KMS-11 (cell line): Measurements from ENCODE around the gene THBS3.
"Not testable (repeated sequence)": the region's sequence is repeated elsewhere in the genome, so short reads cannot be mapped to it uniquely, and the experiment has no call there.

Experiments used
- H2AFZ ChIP-seq: fragments of 200-600 bp; sonication (generic); 2 replicates; pipeline ENCODE4 v1.6.1; 2016; ENCODE audit warnings: antibody characterized with exemption, mixed run types, low read depth
- H3K27ac ChIP-seq: fragments of 200-600 bp; sonication (generic); 2 replicates; pipeline ENCODE4 v1.6.1; 2016; ENCODE audit warnings: mild to moderate bottlenecking, mixed run types
- H3K27me3 ChIP-seq: fragments of 200-600 bp; sonication (generic); 2 replicates; pipeline ENCODE4 v1.6.1; 2017; ENCODE audit warnings: mild to moderate bottlenecking, low read depth, mixed run types, moderate library complexity; ENCODE audit not compliant: insufficient read depth
- H3K36me3 ChIP-seq: fragments of 200-600 bp; sonication (generic); 2 replicates; pipeline ENCODE4 v1.6.1; 2017; ENCODE audit warnings: mild to moderate bottlenecking, mixed run types; ENCODE audit not compliant: insufficient read depth
- H3K4me1 ChIP-seq: fragments of 200-600 bp; sonication (generic); 2 replicates; pipeline ENCODE4 v1.6.1; 2016; ENCODE audit warnings: mild to moderate bottlenecking, low read depth, mixed run types; ENCODE audit not compliant: poor library complexity, severe bottlenecking
- H3K4me2 ChIP-seq: fragments of 200-600 bp; sonication (generic); 2 replicates; pipeline ENCODE4 v1.7.0; 2016; ENCODE audit warnings: mild to moderate bottlenecking, mixed run types
- H3K4me3 ChIP-seq: fragments of 200-600 bp; sonication (generic); IDR thresholded peaks from 2 replicates; pipeline ENCODE4 v1.6.1; 2017; ENCODE audit warnings: low read depth, low read length, mixed read lengths; ENCODE audit not compliant: insufficient read depth
- H3K79me2 ChIP-seq: fragments of 200-600 bp; sonication (generic); 2 replicates; pipeline ENCODE4 v1.6.1; 2016; ENCODE audit warnings: low read depth, mixed run types; ENCODE audit not compliant: insufficient read depth
- H3K9ac ChIP-seq: fragments of 200-600 bp; sonication (generic); 2 replicates; pipeline ENCODE4 v1.6.1; 2016; ENCODE audit warnings: mild to moderate bottlenecking, mixed run types
- H4K20me1 ChIP-seq: fragments of 200-600 bp; sonication (generic); 2 replicates; pipeline ENCODE4 v1.6.1; 2016; ENCODE audit warnings: mild to moderate bottlenecking, mixed run types; ENCODE audit not compliant: insufficient read depth
- TF ChIP-seq, protein P1 (sequence below): fragments of 200-600 bp; sonication (generic); conservative IDR thresholded peaks from 2 replicates; pipeline ENCODE4 v1.6.1; 2017; ENCODE audit warnings: low read depth, mild to moderate bottlenecking, antibody characterized with exemption, low read length, moderate library complexity, mixed read lengths

THBS3 gene

GRCh38 chr1:155223047-155223446, 15.3 kb upstream of the THBS3 start:
- TF ChIP-seq, protein P1, sequence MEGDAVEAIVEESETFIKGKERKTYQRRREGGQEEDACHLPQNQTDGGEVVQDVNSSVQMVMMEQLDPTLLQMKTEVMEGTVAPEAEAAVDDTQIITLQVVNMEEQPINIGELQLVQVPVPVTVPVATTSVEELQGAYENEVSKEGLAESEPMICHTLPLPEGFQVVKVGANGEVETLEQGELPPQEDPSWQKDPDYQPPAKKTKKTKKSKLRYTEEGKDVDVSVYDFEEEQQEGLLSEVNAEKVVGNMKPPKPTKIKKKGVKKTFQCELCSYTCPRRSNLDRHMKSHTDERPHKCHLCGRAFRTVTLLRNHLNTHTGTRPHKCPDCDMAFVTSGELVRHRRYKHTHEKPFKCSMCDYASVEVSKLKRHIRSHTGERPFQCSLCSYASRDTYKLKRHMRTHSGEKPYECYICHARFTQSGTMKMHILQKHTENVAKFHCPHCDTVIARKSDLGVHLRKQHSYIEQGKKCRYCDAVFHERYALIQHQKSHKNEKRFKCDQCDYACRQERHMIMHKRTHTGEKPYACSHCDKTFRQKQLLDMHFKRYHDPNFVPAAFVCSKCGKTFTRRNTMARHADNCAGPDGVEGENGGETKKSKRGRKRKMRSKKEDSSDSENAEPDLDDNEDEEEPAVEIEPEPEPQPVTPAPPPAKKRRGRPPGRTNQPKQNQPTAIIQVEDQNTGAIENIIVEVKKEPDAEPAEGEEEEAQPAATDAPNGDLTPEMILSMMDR, result no peak
- H3K36me3 ChIP-seq, result no peaks in the 10 kb centered on the region
- no peaks in the 10 kb centered on the region for H3K27me3 ChIP-seq
- H3K27ac ChIP-seq, result no peak overlapping the region
- H2AFZ ChIP-seq, result no peak overlapping the region
- no peak overlapping the region for H3K9ac ChIP-seq
- H3K4me2 ChIP-seq, result no peak overlapping the region
- H3K79me2 ChIP-seq, result peaks cover 19% of the 10 kb centered on the region
- H3K4me3 ChIP-seq, result no peak overlapping the region
- no peaks in the 10 kb centered on the region for H4K20me1 ChIP-seq
- H3K4me1 ChIP-seq, result peaks cover 25% of the 10 kb centered on the region

DNA sequence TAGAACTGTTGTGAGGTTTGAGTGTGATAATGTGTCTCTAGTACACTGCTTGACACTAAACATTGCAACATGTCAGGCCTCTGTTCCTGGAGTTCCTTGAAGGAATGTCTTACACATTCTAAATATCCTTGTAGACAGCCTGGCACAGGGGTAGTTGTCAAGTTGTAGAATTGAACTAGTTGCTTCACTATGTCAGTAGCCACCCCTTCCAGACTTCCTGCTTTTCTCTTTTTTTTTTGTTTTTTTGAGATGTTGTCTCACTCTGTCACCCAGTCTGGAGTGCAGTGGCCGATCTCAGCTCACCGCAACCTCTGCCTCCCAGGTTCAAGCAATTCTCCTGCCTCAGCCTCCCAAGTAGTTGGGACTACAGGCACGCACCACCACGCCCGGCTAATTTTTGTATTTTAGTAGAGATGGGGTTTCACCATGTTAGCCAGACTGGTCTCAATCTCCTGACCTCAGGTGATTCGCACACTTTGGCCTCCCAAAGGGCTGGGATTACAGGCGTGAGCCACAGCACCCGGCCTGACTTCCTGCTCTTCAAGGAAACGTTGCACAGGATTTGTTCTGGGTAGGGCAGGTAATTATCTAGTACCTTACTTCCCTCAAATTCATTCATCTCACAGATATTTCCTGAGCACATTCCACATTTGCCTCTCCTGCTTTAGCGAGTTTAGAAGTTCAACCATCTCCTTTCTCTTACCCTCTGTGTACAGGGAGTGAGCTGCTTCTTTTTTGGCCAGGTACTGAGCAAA, 12.7 kb upstream of the THBS3 start:
- H3K4me2 ChIP-seq, H3K79me2 ChIP-seq, H3K4me3 ChIP-seq, H3K9ac ChIP-seq, H3K27ac ChIP-seq, H2AFZ ChIP-seq, H4K20me1 ChIP-seq, H3K36me3 ChIP-seq, H3K27me3 ChIP-seq: not testable (repeated sequence)
- H3K4me1 ChIP-seq, result peaks cover 11% of the 10 kb centered on the region

DNA sequence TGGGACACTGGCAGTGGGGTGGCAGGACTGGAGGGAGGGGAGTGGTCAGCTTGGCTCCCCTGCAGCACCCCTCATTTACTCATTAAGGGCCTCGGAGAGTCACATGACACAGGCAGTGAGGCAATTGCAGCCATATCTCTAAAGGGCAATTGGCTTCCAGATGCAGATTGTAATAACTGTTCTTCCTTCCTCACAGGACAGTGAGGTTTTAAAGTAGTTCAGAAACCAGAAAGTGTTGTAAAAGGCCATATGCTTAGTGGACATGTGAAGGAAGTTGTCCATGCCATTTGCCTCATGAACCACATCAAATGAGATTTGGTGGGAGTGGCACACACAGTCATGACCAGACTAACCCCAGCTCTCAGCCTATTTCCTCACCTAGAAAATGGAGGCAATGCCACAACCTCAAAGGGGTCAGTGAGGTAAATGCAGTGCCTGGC, 11.9 kb upstream of the THBS3 start:
- H3K27ac ChIP-seq, result no peak overlapping the region
- H3K79me2 ChIP-seq, result no peaks in the 10 kb centered on the region
- H3K4me3 ChIP-seq, result no peak overlapping the region
- TF ChIP-seq, protein P1, result no peak
- no peak overlapping the region for H3K4me2 ChIP-seq
- no peaks in the 10 kb centered on the region for H4K20me1 ChIP-seq
- no peaks in the 10 kb centered on the region for H3K36me3 ChIP-seq
- no peak overlapping the region for H3K9ac ChIP-seq
- H2AFZ ChIP-seq, result no peak overlapping the region
- H3K4me1 ChIP-seq, result peaks cover 10% of the 10 kb centered on the region
- H3K27me3 ChIP-seq, result no peaks in the 10 kb centered on the region

- Histone ChIP-seq H3K36me3 (no peaks in the 10 kb centered on the region), H4K20me1 (no peaks in the 10 kb centered on the region), H3K9ac (no peak overlapping the region), H3K4me3 (no peak overlapping the region), H2AFZ (no peak overlapping the region), H3K4me1 (peaks cover 10% of the 10 kb centered on the region), H3K79me2 (no peaks in the 10 kb centered on the region), H3K4me2 (no peak overlapping the region), H3K27me3 (no peaks in the 10 kb centered on the region), H3K27ac (no peak overlapping the region)
- TF ChIP-seq, protein P1, result no peak
Measured at GRCh38 chr1:155218854-155219591, 11.3 kb upstream of the THBS3 start.

DNA sequence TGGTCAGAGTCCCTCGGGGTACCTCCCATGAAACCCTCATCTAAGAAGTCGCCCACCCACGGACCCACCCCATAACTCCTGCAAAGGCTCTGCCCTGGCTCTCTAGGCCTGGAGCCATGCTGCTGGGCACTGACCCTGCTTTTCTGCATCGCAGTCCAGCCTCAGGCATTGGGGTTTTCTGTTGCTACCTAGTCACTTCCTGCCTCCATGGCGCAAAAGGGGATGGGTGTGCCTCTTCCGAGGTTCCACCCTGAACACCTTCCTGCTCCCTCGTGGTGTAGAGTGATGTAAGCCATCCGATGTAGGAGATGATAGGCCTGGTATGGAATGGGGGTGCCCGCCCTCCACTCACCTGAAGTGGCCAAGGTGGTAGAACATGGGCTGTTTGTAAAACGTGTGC, 7.0 kb upstream of the THBS3 start:
- not testable (repeated sequence) for H3K9ac ChIP-seq, H4K20me1 ChIP-seq, H3K27ac ChIP-seq, H3K4me3 ChIP-seq, H3K4me2 ChIP-seq, H3K79me2 ChIP-seq, H3K36me3 ChIP-seq, H2AFZ ChIP-seq, H3K4me1 ChIP-seq, H3K27me3 ChIP-seq

DNA sequence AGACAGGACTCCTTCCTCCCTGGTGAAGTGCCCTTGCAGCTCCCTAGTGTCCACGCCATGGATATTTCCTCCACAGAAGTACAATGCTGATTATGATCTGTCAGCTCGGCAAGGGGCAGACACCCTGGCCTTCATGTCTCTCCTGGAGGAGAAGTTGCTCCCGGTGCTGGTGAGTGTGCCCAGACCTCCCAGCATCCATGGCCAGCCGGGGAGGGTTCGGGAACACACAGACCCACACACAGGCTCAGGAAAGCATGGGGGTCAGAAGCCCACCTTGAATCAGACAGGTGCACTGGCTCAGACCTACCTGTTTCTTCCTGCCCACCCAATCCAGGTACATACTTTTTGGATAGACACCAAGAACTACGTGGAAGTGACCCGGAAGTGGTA, 4.3 kb upstream of the THBS3 start:
- H2AFZ ChIP-seq, H3K4me2 ChIP-seq, H3K27ac ChIP-seq, H3K9ac ChIP-seq, H4K20me1 ChIP-seq, H3K27me3 ChIP-seq, H3K36me3 ChIP-seq, H3K4me3 ChIP-seq, H3K79me2 ChIP-seq: not testable (repeated sequence)
- peaks cover 22% of the 10 kb centered on the region for H3K4me1 ChIP-seq

DNA sequence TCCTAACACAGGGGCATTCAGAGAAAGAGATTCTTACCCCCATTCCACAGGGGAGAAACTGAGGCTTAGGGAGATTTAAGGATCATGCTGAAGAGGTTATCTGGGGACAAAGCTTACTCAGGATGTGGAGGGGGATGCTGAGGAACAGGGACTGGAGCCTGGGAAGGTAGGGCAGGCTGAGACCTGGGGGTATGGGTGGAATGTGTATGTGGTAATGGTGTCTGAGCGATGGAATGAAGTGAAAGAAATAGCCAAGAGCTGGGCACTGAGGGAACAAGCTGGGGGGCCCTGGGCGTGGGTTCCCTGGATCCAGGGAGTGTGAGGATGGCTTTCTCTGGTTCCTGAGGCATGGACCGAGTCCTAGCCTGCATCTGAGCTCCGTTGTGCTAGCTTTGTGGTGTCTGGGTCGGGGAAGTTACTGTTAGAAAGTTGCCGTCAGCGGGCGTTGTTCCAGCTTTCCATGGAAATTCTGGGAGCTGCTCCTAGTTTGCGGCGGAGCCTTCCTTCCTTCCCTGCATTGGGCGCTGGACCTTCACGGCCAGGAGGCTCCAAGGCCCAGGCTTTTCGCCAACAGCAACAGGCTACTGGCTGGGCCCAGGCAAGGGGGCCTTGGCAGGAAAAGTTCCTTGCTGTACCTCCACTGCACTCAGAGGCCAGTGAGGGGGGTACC, 3.8 kb upstream of the THBS3 start:
- H3K79me2 ChIP-seq, H3K27ac ChIP-seq, H3K27me3 ChIP-seq, H2AFZ ChIP-seq, H4K20me1 ChIP-seq, H3K9ac ChIP-seq, H3K36me3 ChIP-seq, H3K4me3 ChIP-seq, H3K4me2 ChIP-seq: not testable (repeated sequence)
- peaks cover 27% of the 10 kb centered on the region for H3K4me1 ChIP-seq
